NT2/D1 (cell line): ENCODE measurements around the gene GNG10.

Source experiments
- SUZ12 ChIP-seq: IDR thresholded peaks from 2 replicates; pipeline ENCODE4 v1.6.1; 2011; ENCODE audit not compliant: insufficient read length, insufficient read depth; ENCODE audit errors: extremely low read depth
- YY1 ChIP-seq: IDR thresholded peaks from 2 replicates; pipeline ENCODE4 v1.6.1; 2011; ENCODE audit not compliant: insufficient read length, insufficient read depth
- ZNF274 ChIP-seq: IDR thresholded peaks from 2 replicates; pipeline ENCODE4 v1.6.1; 2011; ENCODE audit warnings: mild to moderate bottlenecking, low read depth, low read length

- TF ChIP-seq ZNF274 = no peak
- no peak for TF ChIP-seq YY1
- no peak for TF ChIP-seq SUZ12
Observed at GRCh38 chr9:111621895-111622480, 39.4 kb upstream of the GNG10 start.
